Ovary (tissue), 9 donors: ENCODE data around the gene C1orf116. TPM values are rescaled to one million over a fixed set of nuclear protein-coding genes. Genes with fewer than 3 reads are reported as not detected.

ENCODE experiments used
- DNase-seq, 5 donors: peaks; one replicate each; pipeline ENCODE4 v3.0.0-alpha.2; 2019 to 2020
- H3K27ac ChIP-seq, 2 donors: fragments of 200-600 bp; one replicate each; pipeline versions ENCODE4 v1.5.1 to v1.8.0; 2019 to 2022
- H3K27me3 ChIP-seq: fragments of 200-600 bp; one replicate; pipeline ENCODE4 v1.8.0; 2022
- H3K36me3 ChIP-seq: fragments of 200-600 bp; sonication (generic); one replicate; pipeline ENCODE4 v1.5.1; 2019
- H3K4me1 ChIP-seq: one replicate; pipeline ENCODE4 v1.8.1; 2013; ENCODE audit warnings: mild to moderate bottlenecking, moderate library complexity; ENCODE audit not compliant: insufficient read depth
- H3K4me3 ChIP-seq: fragments of 200-600 bp; sonication (generic); one replicate; pipeline ENCODE4 v1.5.1; 2017
- H3K9me3 ChIP-seq, 2 donors: fragments of 200-600 bp in 1 of 2; sonication (generic) in 1 of 2; one replicate each; pipeline versions ENCODE4 v1.5.1 to v1.8.1; 2013 to 2019; ENCODE audit warnings: mild to moderate bottlenecking in 1 of 2, moderate library complexity in 1 of 2
- CTCF ChIP-seq, 3 donors: fragments of 450-650 bp in 2 of 3; fragments of 200-600 bp in 1 of 3; IDR thresholded peaks; one replicate each; pipeline versions ENCODE4 v1.5.1 to v1.8.0; 2016 to 2022; ENCODE audit warnings: antibody characterized with exemption in 3 of 3, mild to moderate bottlenecking in 1 of 3
- EP300 ChIP-seq: sonication (generic); formaldehyde crosslinking; IDR thresholded peaks from one replicate; pipeline ENCODE4 v1.6.1; 2017; ENCODE audit warnings: antibody characterized with exemption
- POLR2A ChIP-seq: fragments of 450-650 bp; IDR thresholded peaks from one replicate; pipeline ENCODE4 v1.6.1; 2017; ENCODE audit warnings: antibody characterized with exemption, mild to moderate bottlenecking, moderate library complexity
- WGBS, 3 donors: extraction: QIAGEN DNeasy Blood & Tissue Kit in 1 of 3; methylation state at CpG; one replicate each; pipeline versions ENCODE4 v1.1.5 to v1.1.7; 2013 to 2017; 5-methylcytosine and 5-hydroxymethylcytosine counted together
- intact Hi-C, 4 donors: fragments of 100-400 bp; cut with DNase I; formaldehyde crosslinking; loops; one replicate each; pipeline versions ENCODE4 v1.11.0 to v1.15.1; 2022 to 2023
- polyA plus RNA-seq, 2 donors: library from polyadenylated mRNA; stranded (reverse); fragments of 200-250 nt in 1 of 2; fragments of 350-450 nt in 1 of 2; fragmentation: Illumina TruSeq in 1 of 2; extraction: RNeasy Lipid Tissue Mini Kit (QIAGEN cat#74804) in 1 of 2; gene quantifications; one replicate each; pipeline ENCODE4 v1.2.3, GENCODE V29; 2013 to 2014
- total RNA-seq, 7 donors: library from RNA; depleted of rRNA in 2 of 7; stranded (reverse); fragments of >200 nt in 2 of 7; fragmentation: NEBNext Ultra II Directional in 3 of 7; extraction: Animal tissue kit (Norgen Biotek cat#: 25700) in 3 of 7; gene quantifications; one replicate each; pipeline versions ENCODE4 v1.1.0 to v1.2.4, GENCODE V29; 2016 to 2023
- donor health status: DM: no; HTN: no; CAD: no; lungs with moderate emphysema.
- donor health status: DM: no; HTN: no; CAD: no.
- donor health status: Bipolar disorder and iron deficiency.
- donor health status: DM: yes; HTN: yes; CAD: no.
- donor health status: DM: no; HTN: no; CAD: no.
- donor health status: DM: yes; HTN: yes; CAD: no.

The C1orf116 gene
- total and polyA plus RNA-seq, 9 donors, result 0.02 to 1.6 (median 0.36) TPM; not detected in 2

DNA sequence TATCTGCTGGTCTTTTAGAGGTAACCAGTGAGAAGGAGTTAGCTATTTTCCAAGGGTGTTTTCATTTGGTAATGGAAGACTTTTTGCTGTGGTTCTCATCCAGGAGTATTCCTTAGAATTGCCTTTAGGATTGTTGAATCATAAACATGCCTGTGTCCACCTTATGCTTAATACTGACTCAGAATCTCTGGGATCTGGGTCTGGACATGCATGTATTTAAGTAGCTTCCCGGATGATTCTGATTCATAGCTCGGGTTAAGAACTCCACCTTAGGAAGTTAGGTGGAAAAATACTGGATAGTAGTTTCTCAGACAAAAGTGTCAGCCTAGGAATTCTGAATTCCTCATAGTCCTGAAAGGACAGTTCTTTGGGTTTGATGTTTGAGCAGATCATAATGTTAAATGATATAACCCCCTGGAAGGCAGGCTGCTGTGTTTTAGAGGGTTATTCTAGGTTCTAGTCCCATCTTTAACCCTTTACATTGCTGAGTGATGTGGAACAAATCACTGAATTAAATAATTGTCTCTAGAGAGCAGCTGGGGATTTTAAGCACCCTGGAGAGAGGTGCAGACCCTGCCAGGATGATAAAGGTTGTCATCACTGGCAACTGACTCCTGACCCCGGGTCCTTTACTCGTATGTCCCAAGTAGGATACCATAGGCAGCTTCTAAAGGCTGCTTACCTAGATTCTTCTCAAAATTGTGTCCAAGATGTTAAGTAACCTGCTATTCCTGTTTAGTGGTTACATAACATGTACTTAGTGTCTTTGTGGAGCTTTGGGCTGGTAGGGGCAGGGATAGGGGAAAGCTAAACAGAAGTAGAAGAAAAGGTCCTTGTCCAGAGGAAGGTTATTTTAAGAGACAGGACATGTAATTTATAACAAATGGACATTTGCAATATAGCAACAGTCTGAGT lies 41.6 kb upstream of the C1orf116 start:
- DNase-seq, result no peak
- no peaks in the 10 kb centered on the region for H3K36me3 ChIP-seq
- no peak overlapping the region for H3K27ac ChIP-seq
- no peaks in the 10 kb centered on the region for H3K4me1 ChIP-seq
- TF ChIP-seq CTCF (IDR thresholded peaks at IDR 0.05), result no peak
- no peak for TF ChIP-seq POLR2A
- no peak for TF ChIP-seq EP300
- no peaks in the 10 kb centered on the region for H3K9me3 ChIP-seq
- no peaks in the 10 kb centered on the region for H3K27me3 ChIP-seq
- 66 to 75% (median 74%) methylated on average over 4 of the region's 4 CpGs for WGBS, 3 donors
- intact Hi-C loops, result loop anchor here in 2 of 4 donors (10.0 kb wide), 2 partner anchors 159 to 331 kb away; no protein-coding TSS in a partner anchor
- no peak overlapping the region for H3K4me3 ChIP-seq

- no peak for TF ChIP-seq CTCF (IDR thresholded peaks at IDR 0.05)
- no peak for TF ChIP-seq POLR2A
- no peak for TF ChIP-seq EP300
- intact Hi-C loops, result loop anchor here in 2 of 4 donors (10.0 kb wide), 2 partner anchors 157 to 333 kb away; no protein-coding TSS in a partner anchor
- Histone ChIP-seq H3K36me3 (no peaks in the 10 kb centered on the region), H3K4me3 (no peak overlapping the region), H3K27me3 (no peaks in the 10 kb centered on the region), H3K9me3 (no peaks in the 10 kb centered on the region), H3K4me1 (no peaks in the 10 kb centered on the region), H3K27ac (no peak overlapping the region)
- WGBS, 3 donors, result 77 to 80% (median 78%) methylated on average over 8 of the region's 8 CpGs
- DNase-seq, result no peak
Observed at GRCh38 chr1:207072233-207072632, 39.7 kb upstream of the C1orf116 start.

DNA sequence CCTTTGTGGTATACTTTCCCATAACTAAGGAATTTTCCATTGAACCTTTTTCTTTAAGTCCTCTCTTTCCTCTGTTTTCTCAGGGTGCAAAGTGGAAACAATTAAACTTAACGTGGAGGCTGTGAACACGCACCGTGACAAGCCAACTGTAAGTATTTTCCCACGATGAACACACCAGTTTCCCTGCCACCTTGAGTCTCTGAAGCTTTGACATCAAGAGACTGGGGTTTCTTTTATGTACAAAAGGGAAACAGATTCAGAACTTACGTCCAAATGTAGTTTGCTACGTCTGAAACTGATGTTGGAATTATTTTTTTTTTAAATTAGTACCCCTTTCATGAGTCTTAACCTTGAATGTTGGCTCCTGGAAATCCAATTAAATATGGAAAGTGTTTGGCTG lies 38.9 kb upstream of the C1orf116 start:
- WGBS, 3 donors, result 90 to 93% (median 93%) methylated on average over 6 of the region's 6 CpGs
- Histone ChIP-seq H3K36me3 (no peaks in the 10 kb centered on the region), H3K27ac (no peak overlapping the region), H3K4me1 (no peaks in the 10 kb centered on the region), H3K9me3 (no peaks in the 10 kb centered on the region), H3K4me3 (no peak overlapping the region), H3K27me3 (no peaks in the 10 kb centered on the region)
- TF ChIP-seq CTCF (IDR thresholded peaks at IDR 0.05), result no peak
- TF ChIP-seq EP300, result no peak
- no peak for TF ChIP-seq POLR2A
- DNase-seq, result no peak
- intact Hi-C loops, result loop anchor here in 2 of 4 donors (10.0 kb wide), 2 partner anchors 157 to 333 kb away; no protein-coding TSS in a partner anchor

DNA sequence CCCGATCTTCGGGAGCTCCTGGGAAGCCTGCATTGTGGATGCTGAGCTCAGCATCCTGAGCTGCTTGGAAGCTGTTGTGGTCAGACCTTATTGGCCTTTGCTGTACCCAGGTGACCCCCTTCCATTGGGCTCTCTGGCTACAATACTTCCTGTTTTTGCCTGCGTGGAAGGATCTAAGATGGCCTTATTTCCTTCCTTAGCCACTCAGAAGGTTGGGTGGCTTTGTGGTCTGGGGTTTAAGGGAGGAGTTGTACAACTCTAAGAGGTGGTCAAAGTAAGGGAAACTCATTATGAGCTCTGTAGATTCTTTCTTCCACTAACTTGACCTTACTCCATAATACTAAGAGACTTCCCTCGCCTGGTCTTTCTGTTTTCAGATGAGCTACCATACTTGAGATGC lies 38.3 kb upstream of the C1orf116 start:
- Histone ChIP-seq H3K4me3 (no peak overlapping the region), H3K4me1 (no peaks in the 10 kb centered on the region), H3K9me3 (no peaks in the 10 kb centered on the region), H3K27ac (no peak overlapping the region), H3K27me3 (no peaks in the 10 kb centered on the region), H3K36me3 (no peaks in the 10 kb centered on the region)
- intact Hi-C loops, result loop anchor here in 2 of 4 donors (10.0 kb wide), 2 partner anchors 156 to 334 kb away; no protein-coding TSS in a partner anchor
- TF ChIP-seq CTCF (IDR thresholded peaks at IDR 0.05) (no peak), POLR2A (no peak), EP300 (no peak)
- WGBS, 3 donors, result 89 to 94% (median 92%) methylated on average over 4 of the region's 4 CpGs
- no peak for DNase-seq
